Right ventricle myocardium superior (tissue), 1 donor: Measurements from ENCODE around the gene IKBKG. TPM values are rescaled to one million over a fixed set of nuclear protein-coding genes. Genes with fewer than 3 reads are reported as not detected.
A peak's percentile ranks its signal among the peaks of the same experiment; 100 is the strongest.
"Not testable (repeated sequence)": the region's sequence is repeated elsewhere in the genome, so short reads cannot be mapped to it uniquely, and the experiment has no call there.

Experiments used
- ATAC-seq: fragments of 200-7000 bp; cut with Tn5 transposase; one replicate; pipeline ENCODE4 v1.9.1; 2020; ENCODE audit warnings: mild to moderate bottlenecking; ENCODE audit not compliant: poor library complexity
- DNase-seq: peaks from one replicate; pipeline ENCODE4 v3.0.0-alpha.2; 2020
- intact Hi-C: fragments of 100-400 bp; cut with DNase I; formaldehyde crosslinking; loops from one replicate; pipeline ENCODE4 v1.11.2; 2022
- long read RNA-seq: library from polyadenylated mRNA; unstranded; transcript quantifications from one replicate; pipeline ENCODE4 v2.0.0, GENCODE V29; 2021
- total RNA-seq: library from RNA; stranded (reverse); fragmentation: NEBNext Ultra II Directional; extraction: Animal tissue kit (Norgen Biotek cat#: 25700); gene quantifications from one replicate; pipeline ENCODE4 v1.2.1, GENCODE V29; 2021
- donor health status: DM: no; HTN: yes; CAD: no; lungs with severe emphysema.

IKBKG gene, protein sequence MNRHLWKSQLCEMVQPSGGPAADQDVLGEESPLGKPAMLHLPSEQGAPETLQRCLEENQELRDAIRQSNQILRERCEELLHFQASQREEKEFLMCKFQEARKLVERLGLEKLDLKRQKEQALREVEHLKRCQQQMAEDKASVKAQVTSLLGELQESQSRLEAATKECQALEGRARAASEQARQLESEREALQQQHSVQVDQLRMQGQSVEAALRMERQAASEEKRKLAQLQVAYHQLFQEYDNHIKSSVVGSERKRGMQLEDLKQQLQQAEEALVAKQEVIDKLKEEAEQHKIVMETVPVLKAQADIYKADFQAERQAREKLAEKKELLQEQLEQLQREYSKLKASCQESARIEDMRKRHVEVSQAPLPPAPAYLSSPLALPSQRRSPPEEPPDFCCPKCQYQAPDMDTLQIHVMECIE
- total RNA-seq, result 15.6 TPM
- long read RNA-seq, transcript IKBKG-206 (10 exons, 2,299 nt), result major isoform, 30 of 38 reads
- long read RNA-seq, partial matches to known transcripts, result 2 of 38 reads
- long read RNA-seq, other reads (novel, unspliced or antisense), result 3 of 38 reads

DNA sequence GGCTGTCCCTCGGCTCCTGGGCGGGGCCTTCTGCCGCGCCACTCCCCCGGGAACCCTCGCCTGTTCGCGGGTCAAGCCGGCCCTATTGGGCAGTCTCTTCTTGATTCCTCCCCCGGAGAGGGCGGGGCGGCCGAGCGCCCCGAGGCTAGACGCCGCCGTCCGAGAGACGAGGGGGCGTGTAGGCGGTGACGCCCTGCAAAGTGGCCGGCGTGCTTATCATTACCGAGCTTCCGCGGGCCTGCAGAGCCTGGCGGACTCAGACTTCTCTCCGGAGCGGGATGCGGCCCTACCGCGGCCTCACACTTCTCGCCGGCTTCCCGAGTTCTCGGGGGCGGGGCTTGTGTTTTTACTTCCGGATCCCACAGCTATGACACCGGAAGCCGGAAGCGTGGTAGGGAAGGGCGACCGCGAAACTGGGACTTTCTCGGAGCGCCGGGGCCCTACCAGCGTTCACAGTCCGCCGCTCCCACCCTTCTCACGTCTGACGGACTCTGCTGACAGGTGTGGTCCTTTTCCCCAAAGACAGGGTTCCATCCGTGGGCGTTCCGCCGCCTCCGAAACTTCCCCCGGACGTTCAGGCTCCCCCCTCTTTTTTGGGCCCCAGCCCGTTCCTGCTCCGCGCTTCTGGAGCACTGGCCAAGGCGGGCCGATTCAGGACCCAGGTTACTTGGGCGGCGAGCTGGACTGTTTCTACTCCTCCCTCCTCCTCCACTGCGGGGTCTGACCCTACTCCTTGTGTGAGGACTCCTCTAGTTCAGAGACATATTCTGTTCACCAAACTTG is at the start of gene IKBKG:
TSS of gene IKBKG (plus strand) at position 376 of the 783 bp plus-strand sequence. CDS start 4,383 bp downstream, outside the sequence.
- ATAC-seq (peak; percentile 95), DNase-seq (peak; percentile 93)
- intact Hi-C loops, result no loop called here

DNA sequence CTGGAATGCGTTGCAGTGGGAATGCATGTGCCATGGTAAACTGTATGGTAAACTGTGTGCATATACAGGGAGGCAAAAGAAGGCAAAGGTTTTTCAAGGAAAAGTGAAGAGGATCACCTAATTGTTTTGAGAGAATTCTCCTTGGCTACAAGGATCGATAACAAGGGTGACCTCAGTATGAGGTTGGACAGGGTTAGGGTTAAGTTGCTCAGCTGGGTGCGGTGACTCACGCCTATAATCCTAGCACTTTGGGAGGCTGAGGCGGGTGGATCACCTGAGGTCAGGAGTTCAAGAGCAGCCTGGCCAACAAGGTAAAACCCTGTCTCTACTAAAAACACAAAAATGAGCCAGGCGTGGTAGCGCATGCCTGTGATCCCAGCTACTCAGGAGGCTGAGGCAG is 46.0 kb upstream of the IKBKG start:
- intact Hi-C loops, ATAC-seq, DNase-seq: not testable (repeated sequence)

DNA sequence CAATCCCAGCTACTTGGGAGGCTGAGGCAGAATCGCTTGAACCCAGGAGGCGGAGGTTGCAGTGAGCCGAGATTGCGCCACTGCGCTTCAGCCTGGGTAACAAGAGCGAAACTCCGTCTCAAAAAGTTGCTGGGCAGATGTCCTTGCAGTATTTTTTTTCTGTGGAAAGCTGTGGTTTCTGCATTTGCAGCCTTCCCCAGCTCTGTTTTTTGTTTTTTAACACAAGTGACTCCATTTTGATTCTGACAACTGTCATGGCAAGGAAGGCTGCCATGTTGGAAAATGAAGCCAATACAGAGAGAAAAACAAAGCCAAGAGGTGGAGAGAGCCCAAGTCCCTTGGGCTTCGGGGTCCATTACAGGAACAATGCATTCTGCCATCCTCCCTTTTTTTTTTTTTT is 45.3 kb upstream of the IKBKG start:
- DNase-seq (no peak), ATAC-seq (no peak)
- intact Hi-C loops, result no loop called here

DNA sequence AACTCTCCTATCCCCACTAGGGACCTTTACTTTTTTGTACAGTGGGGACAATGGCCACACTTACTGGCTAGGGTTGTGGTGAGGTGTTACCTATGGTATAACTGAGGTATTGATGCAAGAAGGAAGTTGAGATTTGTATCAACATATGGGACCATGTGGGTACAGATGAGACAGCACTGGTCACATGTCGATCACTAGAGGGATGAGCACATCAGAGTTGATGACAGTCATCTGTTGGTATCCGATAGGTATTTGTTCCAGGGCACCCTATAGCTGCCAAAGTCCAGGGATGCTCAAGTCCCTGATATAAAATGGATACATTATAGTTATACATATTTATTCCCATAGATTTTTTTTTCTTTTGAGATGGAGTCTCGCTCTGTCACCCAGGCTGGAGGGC is 44.4 kb upstream of the IKBKG start:
- DNase-seq, result no peak
- intact Hi-C loops, result no loop called here
- no peak for ATAC-seq

DNA sequence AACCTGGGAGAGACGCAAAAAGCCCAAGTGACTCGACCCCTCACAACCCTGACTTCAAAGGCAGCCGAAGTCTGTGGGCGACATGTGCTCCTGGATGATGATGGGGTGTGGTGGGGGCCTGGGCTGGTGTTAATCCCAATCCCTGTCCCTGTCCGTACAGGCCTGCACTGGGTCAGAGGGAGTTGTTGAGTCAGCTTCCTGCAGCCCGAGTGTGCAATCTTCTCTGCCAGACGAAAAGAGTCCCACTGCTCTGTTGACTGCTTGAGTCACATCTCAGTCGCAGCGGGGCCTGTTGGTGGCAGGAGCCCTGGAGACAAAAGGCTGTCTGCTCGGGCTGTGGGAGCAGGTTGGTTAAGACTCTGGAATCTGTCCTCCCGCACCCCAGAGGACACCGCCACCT is 41.7 kb upstream of the IKBKG start:
- intact Hi-C loops, result no loop called here
- no peak for DNase-seq

DNA sequence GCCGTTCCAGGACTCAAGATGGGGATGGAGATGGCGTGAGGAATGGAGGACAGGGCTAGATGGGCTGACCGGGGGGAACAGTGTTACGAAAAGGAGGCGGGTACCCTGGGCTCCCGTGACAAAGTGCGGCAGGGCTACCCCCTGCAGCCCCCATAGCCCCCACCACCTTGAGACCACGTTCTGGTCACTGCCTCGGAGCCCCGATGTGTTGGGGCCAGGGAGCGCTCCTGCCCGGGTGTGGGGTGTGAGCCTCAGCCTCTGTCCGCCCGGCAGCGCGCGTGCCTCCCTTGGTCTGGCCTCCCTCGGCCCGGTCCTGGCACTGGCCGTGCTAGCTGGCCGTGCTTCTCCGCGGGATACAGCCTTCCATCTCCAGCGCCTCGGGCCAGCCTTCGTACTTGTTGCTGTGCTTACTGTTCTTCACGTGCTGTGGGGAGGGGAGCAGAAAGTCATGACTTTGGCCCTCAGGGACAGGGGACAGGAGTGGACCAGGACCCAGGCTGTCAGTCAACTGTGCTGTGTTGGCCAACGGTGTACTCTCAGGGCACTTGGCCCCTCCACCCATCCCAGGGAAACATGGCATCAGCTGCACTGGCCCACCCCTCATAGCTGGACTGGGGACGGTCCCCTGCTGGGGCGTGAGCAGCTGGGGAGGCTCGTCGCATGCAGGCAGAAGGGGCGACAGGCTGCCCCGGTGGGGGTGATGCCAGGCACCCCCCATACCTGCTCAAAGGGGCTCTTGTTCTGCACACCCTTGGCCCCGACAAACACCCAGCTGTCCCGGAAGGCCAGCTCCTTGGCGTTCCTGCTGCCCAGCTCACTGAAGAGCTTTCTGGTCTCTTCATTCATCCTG is 40.7 kb upstream of the IKBKG start:
- intact Hi-C loops, result no loop called here
- ATAC-seq, result no peak
- no peak for DNase-seq

More for the DNA sequence above, 41.7 kb upstream of the IKBKG start:
- ATAC-seq, result no peak

DNA sequence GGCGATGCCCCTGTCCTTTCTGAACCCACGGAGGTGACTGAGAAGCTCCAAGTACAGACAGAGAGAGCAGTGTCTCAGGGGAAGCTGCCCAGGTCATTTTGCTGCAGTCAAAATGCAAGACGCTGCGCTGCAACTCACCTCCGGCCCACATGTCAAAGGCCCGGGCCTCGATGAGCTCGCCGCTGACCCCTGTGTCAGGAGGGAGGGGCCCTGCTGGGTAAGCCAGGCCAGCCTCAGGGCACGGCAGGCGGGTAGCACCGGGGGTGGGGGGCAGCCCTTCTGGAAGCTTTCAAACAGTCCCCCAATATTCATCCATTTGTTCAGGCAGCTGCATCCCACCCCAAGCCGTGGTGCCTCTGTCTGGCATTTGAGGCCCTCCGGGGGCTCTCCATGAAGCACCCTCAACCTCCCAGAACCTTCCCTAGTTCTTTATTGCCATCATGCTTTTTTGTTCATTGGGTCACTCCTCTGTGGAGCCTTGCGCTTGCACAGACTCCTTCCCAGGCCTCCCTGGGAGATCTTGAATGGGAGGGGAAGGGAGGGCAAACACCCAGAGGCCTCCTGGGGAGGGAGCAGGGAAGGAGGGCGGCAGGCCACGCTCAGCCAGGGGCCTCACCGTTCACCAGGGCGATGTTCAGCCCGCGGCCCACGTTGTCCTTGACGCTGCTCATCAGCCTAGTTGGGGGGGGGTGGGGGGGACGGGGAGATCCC is 39.6 kb upstream of the IKBKG start:
- ATAC-seq (no peak), DNase-seq (no peak)
- intact Hi-C loops, result no loop called here

DNA sequence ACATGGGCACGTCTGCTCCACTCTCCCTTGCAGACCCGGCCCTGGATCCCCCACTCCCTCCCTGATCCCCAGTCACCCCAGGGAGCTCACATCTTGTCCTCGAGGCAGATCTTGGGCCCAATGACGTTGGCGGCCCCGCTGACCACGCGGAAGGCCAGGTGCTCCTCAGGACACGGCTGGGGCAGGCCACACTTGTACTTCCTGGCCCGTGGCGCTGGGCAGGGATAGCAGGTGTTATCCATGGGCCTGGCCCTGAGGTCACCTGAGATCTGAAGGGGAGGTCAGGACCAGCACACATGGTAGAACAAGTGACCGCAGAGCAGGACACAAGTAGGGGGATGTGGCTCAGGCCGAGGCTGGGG is 39.1 kb upstream of the IKBKG start:
- no peak for ATAC-seq
- intact Hi-C loops, result no loop called here
- DNase-seq, result no peak

DNA sequence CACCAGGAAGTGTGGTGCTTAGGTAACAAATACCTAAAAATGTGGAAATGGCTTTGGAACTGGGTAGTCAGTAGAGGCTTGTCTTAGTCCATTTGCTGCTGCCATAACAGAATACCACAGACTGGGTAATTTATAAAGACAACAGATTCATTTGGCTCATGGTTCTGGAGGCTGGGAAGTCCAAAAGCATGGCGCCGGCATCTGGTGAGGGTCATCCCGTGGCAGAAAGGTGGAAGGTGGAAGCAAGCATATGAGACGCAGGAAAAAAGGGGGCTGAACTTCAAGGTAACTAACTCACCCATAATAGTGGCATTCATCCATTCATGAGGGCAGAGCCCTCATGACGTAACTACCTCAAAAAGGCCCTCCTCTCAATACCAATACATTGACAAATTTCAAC is 38.0 kb upstream of the IKBKG start:
- no peak for DNase-seq
- no peak for ATAC-seq
- intact Hi-C loops, result no loop called here

DNA sequence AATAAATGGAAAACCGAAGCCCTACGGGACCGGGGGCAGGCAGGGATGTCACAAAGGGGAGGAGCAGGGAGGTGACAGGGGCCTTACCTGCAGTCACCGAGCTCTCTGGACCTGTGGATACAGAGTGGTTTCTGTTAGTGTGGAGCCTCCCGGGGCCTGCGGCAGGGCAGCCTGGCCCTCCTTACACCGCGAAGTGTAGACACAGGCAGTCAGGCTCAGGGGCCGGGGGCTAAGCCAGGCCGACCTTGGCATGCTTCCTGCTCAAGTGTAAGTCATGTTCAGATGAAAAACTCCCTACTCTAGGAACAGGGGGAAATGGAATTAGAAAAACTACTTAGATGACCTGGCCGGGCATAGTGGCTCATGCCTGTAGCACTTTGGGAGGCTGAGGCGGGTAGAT is 35.7 kb upstream of the IKBKG start:
- ATAC-seq, result no peak
- intact Hi-C loops, result no loop called here
- DNase-seq, result no peak

DNA sequence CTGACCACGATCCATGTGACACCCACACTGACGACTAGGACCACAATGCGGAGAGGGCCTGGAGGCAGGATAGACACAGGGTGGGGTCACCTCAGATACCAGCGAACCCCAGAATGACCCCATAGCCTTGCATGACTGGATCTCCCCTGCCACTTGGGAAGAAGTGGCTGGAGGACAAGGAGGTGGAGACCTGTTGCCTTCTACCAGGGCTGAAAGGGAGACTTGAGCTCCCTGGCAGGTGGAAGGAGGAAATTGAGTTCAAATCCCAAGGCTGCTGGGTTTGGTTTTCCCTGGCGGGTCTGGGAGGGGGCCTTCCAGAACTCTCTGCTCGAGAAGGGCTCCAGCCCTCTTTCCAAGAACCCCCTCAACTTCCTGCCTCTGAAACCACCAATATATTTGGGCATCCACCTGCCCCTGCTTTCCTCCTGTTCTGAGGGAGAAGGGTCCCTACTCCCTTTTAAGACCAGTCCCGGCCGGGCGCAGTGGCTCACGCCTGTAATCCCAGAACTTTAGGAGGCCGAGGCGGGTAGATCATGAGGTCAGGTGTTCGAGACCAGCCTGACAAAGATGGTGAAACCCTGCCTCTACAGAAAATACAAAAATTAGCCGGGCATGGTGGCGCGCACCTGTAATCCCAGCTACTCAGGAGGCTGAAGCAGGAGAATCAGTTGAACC is 34.4 kb upstream of the IKBKG start:
- DNase-seq, result no peak
- intact Hi-C loops, result no loop called here
- ATAC-seq, result no peak

DNA sequence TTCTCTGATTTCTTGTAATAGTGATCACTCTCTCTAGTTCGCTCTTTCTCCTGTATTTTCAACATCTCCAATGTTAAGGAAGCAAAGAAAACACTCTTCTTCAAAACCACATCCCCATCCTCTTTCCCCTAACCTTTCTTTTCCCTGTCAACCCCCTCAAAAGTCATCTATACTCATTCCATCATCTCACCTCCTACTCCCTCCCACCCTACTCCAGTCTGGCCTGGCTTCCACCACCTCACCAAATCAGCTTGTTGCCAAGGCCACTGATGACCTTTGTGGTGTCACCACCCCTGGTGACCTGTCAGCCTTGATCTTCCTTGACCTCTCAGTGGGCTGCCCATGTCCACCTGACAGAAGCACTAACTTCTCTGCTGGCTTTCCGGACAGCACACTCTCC is 33.7 kb upstream of the IKBKG start:
- intact Hi-C loops, result no loop called here
- ATAC-seq (no peak), DNase-seq (no peak)

DNA sequence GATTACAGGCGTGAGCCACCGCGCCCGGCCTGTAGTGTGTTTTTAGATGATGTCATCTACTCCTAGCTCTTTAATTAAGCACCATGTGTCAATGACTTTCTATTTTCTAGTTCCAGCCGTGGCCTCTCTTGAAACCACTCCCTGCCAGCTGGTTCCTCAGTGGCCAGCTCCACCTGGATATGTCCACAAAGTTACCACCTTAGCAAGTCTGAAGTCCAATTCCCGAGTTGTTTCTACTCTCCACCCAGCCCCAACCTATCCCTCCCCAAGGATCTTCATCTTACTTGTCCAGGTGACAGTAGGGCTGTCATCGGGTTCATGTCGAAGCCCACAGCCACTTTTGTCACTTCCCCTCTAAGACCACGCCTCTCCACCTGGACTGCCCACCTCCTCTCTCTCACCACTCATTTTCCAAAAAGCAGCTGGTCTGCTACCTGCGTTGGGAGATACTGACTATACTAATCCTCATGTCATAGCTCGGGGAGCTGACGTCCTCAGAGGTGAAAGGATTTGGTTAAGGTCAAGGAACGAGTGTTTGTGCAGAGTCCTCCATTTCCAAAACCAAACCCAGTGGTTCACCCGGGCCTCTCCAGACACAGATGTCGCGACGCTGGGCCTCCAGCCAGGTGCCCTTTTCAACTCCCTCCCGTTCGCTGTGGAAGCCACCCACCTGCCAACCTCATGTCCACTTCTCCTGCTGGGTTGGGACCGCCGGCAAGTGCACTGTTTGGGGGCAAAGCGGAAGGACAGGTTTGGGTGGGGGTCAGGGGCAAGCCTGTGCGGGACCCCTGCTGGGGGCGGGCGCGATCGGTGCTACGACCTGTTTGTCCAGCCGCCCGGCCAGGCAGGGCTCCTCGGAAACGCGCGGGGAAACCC is 32.1 kb upstream of the IKBKG start:
- peak; percentile 6 for ATAC-seq
- peak; percentile 63 for DNase-seq
- intact Hi-C loops, result no loop called here

DNA sequence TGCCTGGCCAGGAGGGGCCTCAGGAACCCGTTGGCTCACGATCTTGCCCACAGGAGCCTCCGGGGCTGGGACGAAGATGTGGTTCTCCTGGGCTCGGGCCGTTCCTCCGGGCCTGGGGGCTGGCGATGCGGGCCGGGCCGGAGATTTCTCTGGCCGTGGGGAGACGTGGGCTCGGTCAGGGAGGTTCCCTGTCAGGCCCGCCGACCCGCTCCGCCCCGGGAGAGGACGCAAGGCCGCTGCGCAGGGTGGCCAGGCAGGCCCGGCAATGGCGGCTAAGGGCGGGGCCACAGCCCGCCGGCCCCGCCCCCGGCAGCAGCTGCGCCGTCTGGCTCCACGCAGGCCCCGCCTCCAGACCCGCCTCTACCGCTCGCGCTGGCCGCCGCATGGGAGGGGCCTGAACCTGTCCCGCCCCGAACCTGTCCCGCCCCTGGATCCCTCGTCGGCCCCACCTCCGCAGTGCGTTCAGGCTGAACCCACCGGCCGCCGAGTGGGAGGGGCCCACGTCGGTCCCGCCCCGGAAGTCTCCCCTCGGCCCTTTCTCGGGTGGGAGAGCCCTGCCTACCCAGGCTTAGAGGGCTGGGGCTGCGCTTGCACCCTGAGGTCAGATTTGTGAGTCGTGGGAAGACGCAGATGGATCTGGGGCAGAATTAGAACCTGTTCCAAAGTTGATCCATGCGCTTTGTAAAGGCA is 31.3 kb upstream of the IKBKG start, which contains the start of gene FAM3A:
TSS of gene FAM3A (minus strand) at position 267 of the 690 bp plus-strand sequence. CDS start 460 bp downstream, outside the sequence.
- DNase-seq (peak; percentile 95), ATAC-seq (peak; percentile 96)
- intact Hi-C loops, result no loop called here

DNA sequence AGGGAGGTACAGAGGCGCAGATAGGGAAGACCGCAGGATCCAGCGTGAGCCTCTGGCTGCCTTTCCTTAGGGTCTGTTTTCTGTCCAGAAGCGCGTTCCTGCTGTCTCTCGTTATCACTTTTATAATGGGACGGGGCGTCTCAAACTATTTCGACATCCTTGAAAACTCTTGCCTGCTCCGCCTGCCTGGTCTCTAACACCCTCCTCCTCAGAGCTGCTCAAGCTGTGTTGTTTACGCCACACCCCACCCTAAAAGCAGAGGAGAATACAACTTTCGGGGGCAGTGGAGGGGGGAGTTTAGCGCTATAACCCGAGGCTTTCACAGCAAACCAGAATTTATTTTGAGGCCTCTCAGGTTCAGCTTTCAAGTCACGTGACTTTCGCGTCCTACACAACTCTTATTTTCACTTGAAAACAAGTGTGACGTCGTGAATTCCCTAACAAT is 30.7 kb upstream of the IKBKG start:
- intact Hi-C loops, result no loop called here
- ATAC-seq, result peak; percentile 66
- no peak for DNase-seq

DNA sequence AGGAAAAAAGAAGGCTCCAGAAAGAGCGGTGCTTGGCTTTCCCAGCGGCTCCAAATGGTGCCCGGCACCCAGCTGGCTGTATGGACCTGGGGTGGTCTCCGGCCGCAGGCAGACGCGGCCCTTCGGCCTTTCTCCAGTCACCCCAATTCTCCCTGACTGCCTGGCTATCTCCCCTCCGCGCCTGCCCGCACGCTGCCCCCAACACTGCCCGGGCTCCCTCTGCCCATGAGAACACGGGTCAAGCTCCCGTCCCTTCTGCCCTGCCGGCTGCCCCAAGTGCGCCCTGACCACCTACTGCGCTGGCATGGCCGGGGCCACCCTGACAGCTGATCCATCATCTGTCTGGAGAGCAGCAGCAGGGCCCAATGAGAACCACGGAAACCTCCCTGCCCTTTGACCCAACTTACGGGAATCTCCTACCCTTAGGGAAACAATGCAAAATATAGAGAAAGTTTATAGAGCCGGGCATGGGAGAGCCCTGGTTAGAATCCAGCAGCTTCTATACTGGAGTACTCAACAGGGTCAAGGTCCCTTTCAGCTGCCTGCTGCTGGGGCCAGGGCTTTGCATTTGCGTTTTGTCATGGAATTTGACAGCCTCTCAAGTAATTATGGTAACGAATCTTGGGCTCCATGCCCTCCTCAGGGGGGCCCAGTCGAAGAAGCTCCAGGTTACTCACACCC is 30.2 kb upstream of the IKBKG start:
- ATAC-seq, result peak; percentile 1
- intact Hi-C loops, result no loop called here
- no peak for DNase-seq
